Measurements from ENCODE around the gene RNF145. TPM values are rescaled to one million over a fixed set of nuclear protein-coding genes. Genes with fewer than 3 reads are reported as not detected.

The RNF145 gene
- total and polyA plus RNA-seq, 7 donors: 6.5 to 91.0 (median 39.3) TPM

DNA sequence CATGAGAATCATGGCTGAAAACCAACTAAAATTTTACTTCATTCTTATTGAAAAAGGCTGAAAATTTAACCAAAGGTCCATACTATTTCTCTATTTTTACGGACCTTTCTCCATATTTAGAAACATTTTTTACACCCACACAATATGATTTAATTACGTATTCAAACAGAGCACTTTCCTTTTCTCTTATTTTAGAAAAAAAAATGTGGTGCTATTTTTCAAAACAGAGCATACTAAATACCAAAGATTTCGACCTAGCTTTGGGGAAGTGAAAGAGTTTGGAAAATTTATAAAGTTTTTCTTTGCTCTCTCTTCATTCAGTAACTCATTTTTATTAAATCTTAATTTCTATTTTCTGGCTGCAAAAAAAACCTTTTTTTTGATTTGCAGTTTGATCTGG lies 38.1 kb downstream of the RNF145 start:
- Histone ChIP-seq H3K4me1 (peaks cover 0 to 23% (median 10%) of the 10 kb centered on the region in 4 donors), H3K27me3 (no peaks in the 10 kb centered on the region), H3K4me3 (no peak overlapping the region), H3K9me3 (no peaks in the 10 kb centered on the region), H3K36me3 (peaks cover 0 to 50% (median 0%) of the 10 kb centered on the region in 4 donors), H3K27ac (no peak overlapping the region)
- 60 to 86% methylated on average over 3 of the region's 3 CpGs for WGBS, 2 donors
- intact Hi-C loops (cut with DNase I): no loop called here
- no peak for DNase-seq
- TF ChIP-seq, protein P1, sequence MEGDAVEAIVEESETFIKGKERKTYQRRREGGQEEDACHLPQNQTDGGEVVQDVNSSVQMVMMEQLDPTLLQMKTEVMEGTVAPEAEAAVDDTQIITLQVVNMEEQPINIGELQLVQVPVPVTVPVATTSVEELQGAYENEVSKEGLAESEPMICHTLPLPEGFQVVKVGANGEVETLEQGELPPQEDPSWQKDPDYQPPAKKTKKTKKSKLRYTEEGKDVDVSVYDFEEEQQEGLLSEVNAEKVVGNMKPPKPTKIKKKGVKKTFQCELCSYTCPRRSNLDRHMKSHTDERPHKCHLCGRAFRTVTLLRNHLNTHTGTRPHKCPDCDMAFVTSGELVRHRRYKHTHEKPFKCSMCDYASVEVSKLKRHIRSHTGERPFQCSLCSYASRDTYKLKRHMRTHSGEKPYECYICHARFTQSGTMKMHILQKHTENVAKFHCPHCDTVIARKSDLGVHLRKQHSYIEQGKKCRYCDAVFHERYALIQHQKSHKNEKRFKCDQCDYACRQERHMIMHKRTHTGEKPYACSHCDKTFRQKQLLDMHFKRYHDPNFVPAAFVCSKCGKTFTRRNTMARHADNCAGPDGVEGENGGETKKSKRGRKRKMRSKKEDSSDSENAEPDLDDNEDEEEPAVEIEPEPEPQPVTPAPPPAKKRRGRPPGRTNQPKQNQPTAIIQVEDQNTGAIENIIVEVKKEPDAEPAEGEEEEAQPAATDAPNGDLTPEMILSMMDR (IDR thresholded peaks at IDR 0.05): no peak
- TF ChIP-seq POLR2AphosphoS5 (IDR thresholded peaks at IDR 0.05) (no peak), EP300 (IDR thresholded peaks at IDR 0.05) (no peak), POLR2A (IDR thresholded peaks at IDR 0.05) (no peak)

DNA sequence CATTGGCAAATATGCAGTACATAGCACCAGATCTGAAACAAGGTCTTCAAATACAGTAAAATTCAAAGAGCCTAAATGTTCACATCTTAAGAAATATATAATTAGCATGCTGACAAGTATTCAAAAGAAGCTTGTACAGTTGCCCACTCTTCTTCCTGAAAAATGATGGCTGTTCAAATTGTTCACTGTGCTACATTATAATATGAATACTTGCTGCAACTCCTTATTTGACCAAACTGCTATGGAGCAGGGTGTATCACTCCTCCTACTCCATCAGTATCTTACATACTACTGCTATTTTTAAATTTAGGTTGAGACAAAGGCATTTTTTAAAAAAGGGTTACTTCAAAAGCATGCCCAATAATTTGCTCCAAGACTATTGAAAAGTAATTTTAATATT lies 39.3 kb downstream of the RNF145 start:
- DNase-seq: no peak
- Histone ChIP-seq H3K36me3 (peaks cover 0 to 46% (median 0%) of the 10 kb centered on the region in 4 donors), H3K4me1 (peaks cover 0 to 11% (median 4%) of the 10 kb centered on the region in 4 donors), H3K4me3 (no peak overlapping the region), H3K27ac (no peak overlapping the region), H3K27me3 (no peaks in the 10 kb centered on the region), H3K9me3 (no peaks in the 10 kb centered on the region)
- TF ChIP-seq POLR2A (IDR thresholded peaks at IDR 0.05) (no peak), EP300 (IDR thresholded peaks at IDR 0.05) (no peak), POLR2AphosphoS5 (IDR thresholded peaks at IDR 0.05) (no peak)
- TF ChIP-seq, protein P1 (IDR thresholded peaks at IDR 0.05): no peak
- intact Hi-C loops (cut with DNase I): no loop called here

DNA sequence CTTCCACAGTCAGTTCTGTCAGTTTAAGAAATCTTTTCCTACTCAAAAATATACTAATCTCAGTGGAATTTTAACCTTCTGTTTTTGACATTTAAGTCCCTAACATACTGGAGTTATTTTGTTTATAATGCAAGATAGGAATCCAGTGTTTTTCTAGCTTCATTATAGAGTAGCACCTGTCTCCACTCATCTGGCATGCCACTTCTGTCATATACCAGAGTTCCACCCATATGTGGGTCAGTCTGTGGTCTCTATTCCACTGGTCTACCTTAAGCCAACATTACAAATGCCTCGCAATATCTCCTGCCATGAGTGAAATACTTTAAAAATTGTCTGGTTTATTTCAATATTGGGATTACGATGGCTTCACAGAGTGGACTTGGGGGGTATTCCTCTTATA lies 42.9 kb downstream of the RNF145 start:
- no peak for DNase-seq
- peaks cover 0 to 8% (median 0%) of the 10 kb centered on the region in 4 donors for H3K4me1 ChIP-seq
- H3K27ac ChIP-seq: no peak overlapping the region
- intact Hi-C loops (cut with DNase I): no loop called here
- no peaks in the 10 kb centered on the region for H3K27me3 ChIP-seq
- WGBS, 2 donors: 98 to 99% methylated on average over 2 of the region's 2 CpGs
- no peaks in the 10 kb centered on the region for H3K9me3 ChIP-seq
- TF ChIP-seq, protein P1 (IDR thresholded peaks at IDR 0.05): no peak
- TF ChIP-seq POLR2A (IDR thresholded peaks at IDR 0.05): no peak
- no peak for TF ChIP-seq EP300 (IDR thresholded peaks at IDR 0.05)
- no peak for TF ChIP-seq POLR2AphosphoS5 (IDR thresholded peaks at IDR 0.05)
- H3K4me3 ChIP-seq: no peak overlapping the region
- H3K36me3 ChIP-seq: peaks cover 0 to 37% (median 0%) of the 10 kb centered on the region in 4 donors

DNA sequence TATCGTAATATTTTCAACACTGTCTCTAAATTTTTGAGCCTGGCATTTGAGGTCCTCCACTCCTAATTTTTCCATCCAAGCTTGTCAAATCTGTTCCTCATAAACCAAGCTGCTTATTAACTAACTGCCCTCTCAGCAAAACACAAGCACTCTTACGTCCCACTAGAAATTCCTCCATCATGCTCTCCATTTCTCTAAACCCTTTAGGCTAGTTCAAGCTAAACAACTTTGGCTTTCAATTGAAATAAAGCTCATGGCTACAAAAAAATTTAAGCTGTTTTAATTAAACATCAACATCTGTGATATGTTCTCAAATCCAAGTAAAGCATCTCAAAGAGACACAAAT lies 45.7 kb downstream of the RNF145 start:
- intact Hi-C loops (cut with DNase I): no loop called here

More for the DNA sequence above, 45.7 kb downstream of the RNF145 start:
- WGBS, 2 donors: 87 to 90% methylated on average over 2 of the region's 2 CpGs
- Histone ChIP-seq H3K9me3 (no peaks in the 10 kb centered on the region), H3K4me3 (no peak overlapping the region), H3K4me1 (peaks cover 0 to 8% (median 0%) of the 10 kb centered on the region in 4 donors), H3K36me3 (peaks cover 5 to 55% (median 8%) of the 10 kb centered on the region in 4 donors), H3K27ac (no peak overlapping the region), H3K27me3 (no peaks in the 10 kb centered on the region)
- TF ChIP-seq, protein P1 (IDR thresholded peaks at IDR 0.05): no peak
- TF ChIP-seq POLR2AphosphoS5 (IDR thresholded peaks at IDR 0.05) (no peak), EP300 (IDR thresholded peaks at IDR 0.05) (no peak), POLR2A (IDR thresholded peaks at IDR 0.05) (no peak)
- no peak for DNase-seq
